ENCODE measurements around the gene MPPED1.

DNA sequence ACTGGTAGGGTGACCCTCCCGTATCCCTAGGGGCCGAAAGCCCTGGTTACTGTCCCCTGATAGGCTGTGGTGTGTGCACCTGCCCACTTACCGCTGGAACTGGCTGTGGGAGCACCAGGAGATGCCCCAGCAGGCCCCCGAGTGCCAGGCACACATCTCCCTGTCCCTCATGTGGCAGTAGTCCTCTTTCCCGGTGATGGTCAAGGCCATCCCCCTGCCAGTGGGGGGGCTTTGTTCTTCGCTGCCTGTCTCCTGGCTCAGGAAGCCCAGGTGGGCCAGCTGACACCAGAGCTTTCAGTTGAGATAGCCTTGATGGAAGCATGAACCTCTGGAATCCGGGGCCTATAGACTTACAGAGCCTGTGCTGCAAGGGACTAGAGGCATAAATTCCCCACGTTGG lies 100.5 kb downstream of the MPPED1 start:
- no peak for TF ChIP-seq POLR2A (IDR thresholded peaks at IDR 0.05)
- TF ChIP-seq, protein P1, sequence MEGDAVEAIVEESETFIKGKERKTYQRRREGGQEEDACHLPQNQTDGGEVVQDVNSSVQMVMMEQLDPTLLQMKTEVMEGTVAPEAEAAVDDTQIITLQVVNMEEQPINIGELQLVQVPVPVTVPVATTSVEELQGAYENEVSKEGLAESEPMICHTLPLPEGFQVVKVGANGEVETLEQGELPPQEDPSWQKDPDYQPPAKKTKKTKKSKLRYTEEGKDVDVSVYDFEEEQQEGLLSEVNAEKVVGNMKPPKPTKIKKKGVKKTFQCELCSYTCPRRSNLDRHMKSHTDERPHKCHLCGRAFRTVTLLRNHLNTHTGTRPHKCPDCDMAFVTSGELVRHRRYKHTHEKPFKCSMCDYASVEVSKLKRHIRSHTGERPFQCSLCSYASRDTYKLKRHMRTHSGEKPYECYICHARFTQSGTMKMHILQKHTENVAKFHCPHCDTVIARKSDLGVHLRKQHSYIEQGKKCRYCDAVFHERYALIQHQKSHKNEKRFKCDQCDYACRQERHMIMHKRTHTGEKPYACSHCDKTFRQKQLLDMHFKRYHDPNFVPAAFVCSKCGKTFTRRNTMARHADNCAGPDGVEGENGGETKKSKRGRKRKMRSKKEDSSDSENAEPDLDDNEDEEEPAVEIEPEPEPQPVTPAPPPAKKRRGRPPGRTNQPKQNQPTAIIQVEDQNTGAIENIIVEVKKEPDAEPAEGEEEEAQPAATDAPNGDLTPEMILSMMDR (IDR thresholded peaks at IDR 0.05) = no peak
